Hypothalamus (tissue), 51 donors: Measurements from ENCODE around the gene GPD1L.
"Not testable (repeated sequence)": the region's sequence is repeated elsewhere in the genome, so short reads cannot be mapped to it uniquely, and the experiment has no call there.

Source experiments
- DNase-seq, 51 donors: peaks; one replicate each; lab custom pipeline; 2025; lab: John Stamatoyannopoulos, UW

GPD1L gene

DNA sequence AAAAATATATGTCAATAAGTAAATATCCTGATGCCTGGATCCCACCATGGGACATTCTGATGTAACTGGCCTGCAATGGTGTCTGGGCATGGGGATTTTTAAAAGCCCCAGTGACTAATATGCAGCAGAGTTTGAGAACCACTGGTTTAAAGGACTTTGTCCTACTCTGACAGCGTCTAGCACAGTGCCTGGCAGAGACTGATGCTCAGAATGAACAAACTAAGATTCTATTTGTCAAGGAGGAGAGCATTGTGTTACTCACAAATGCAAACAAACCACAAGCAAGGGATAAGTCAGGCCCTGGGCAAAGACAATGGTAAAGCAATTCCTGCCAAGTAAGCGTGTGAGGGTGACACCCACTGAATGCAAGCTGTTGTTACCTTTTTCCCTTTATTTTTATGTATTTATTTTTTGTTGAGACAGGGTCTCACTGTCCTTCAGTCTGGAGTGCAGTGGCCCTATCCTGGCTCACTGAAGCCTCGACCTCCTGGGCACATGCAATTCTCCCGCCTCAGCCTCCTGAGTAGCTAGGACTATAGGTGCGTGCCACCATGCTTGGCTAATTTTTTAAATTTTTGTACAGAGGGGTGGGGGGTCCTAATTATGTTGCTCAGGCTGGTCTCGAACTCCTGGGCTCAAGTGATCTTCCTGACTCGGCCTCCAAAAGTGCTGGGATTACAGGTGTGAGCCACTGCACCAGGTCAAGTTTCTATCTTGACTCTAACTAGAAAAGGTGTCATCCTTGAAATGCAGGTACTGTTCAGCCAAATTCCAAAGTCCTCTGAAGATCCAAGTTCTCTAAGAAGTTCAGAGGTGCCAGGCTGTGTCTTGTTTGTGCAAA lies 909 bp upstream of the GPD1L start:
- no peak for DNase-seq

DNA sequence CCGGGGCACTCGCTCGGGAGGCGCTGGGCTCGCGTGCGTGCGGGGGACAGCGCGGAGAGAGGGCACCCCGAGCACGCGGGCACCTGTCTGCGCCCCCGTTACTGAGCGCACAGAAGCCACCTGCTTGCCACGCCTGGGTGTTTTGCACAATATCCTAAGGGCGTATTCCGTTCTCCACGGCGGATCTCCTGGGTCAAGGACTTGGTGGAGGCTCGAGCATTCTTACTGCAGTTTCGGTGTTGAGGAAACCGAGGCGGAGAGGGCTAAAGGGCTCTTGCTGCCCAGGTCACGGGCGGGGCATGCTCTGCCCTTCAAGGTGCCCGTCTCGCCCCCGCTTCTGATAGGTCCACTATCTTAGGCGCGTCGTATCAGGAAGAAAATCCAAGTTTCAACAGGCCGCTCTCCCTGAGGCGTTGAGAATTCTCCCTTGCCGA lies 526 bp downstream of the GPD1L start:
- peak in 18 of 51 donors; percentile 5 to 54 (median 30) for DNase-seq

- not testable (repeated sequence) for DNase-seq
Measured at GRCh38 chr3:32108224-32108623, 1.8 kb downstream of the GPD1L start.

DNA sequence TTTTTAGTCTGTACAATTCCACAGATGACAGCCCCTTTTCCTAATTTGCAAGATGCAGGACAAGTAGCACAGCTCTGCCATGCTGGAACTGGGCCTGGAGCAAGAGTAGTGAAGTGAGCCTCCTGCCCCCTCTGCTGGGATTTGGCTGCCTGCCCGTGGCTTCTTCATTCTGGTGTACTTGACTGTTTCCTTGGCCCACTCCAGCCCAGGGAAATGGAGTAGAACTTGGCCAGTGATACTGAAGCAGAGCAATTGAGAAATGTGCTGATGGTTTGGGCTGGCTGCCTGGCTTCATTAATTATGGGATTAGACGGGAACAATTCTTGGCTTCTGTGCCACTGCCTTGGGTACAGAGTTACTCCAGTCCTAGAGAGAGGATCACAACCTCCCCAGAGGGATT lies 2.8 kb downstream of the GPD1L start:
- DNase-seq: peak; percentile 4 to 91 (median 71)

- DNase-seq: no peak
Measured at GRCh38 chr3:32110233-32110760, 3.9 kb downstream of the GPD1L start.

DNA sequence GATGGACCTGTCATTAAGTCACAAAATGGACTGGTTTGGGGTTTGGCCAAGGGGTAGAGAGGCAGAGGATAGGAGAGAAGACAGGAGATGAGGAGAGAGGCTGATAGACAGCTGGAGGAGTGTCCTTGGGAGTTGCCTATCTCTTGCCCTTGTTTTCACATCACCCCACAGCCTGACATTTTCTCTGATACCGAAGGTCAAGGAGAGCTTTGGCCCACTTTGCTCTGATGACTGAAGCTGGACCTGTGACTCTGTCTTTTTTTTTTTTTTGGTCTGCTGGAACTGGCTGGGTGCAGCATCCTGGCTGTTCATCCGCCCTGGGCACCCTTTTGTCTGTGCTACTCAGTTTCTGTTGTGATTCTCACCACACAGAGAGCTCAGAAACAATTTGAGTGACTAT lies 5.1 kb downstream of the GPD1L start:
- DNase-seq: no peak

DNA sequence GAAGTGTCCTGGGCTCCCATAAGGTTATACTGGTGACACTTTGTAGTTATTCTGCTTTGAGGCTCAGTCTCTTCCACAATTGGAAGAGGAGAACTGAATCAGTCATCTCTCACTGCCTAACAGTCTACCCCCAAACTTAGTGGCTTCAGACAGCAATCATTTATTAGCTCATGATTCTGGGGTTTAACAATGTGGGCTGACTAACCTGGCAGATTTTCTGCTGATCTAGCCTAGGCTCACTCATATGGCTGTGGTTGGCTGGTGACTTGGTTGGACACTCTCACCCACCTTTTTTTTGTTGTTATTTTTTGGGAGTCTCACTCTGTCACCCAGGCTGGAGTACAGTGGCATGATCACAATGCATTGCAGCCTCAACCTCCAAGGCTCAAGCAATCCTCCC lies 7.1 kb downstream of the GPD1L start:
- no peak for DNase-seq

GRCh38 chr3:32113981-32114545 lies 7.6 kb downstream of the GPD1L start:
- no peak for DNase-seq

DNA sequence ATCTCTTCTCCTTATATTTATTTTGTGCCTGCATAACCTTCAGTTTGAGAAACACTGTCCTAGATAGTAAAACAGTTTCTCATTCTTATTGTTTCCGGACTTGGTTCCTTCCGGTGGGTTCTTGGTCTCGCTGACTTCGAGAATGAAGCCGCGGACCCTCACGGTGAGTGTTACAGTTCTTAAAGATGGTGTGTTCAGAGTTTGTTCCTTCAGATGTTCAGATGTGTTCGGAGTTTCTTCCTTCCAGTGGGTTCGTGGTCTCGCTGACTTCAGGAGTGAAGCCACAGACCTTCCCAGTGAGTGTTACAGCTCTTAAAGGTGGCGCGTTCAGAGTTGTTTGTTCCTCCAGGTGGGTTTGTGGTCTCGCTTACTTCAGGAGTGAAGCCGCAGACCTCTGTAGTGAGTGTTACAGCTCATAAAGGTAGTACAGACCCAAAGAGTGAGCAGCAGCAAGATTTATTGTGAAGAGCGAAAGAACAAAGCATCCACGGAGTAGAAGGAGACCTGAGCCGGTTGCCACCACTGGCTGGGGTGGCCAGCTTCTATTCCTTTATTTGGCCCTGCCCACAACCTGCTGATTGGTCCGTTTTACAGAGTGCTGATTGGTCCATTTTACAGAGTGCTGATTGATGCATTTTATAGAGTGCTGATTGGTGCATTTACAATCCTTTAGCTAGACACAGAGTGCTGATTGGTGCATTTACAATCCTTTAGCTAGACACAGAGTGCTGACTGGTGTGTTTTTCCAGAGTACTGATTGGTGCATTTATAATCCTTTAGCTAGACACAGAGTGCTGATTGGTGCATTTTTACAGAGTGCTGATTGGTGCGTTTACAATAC lies 8.3 kb downstream of the GPD1L start:
- DNase-seq: not testable (repeated sequence)

- no peak for DNase-seq
Measured at GRCh38 chr3:32117320-32117719, 10.9 kb downstream of the GPD1L start.

- no peak for DNase-seq
Measured at GRCh38 chr3:32118215-32118614, 11.8 kb downstream of the GPD1L start.

DNA sequence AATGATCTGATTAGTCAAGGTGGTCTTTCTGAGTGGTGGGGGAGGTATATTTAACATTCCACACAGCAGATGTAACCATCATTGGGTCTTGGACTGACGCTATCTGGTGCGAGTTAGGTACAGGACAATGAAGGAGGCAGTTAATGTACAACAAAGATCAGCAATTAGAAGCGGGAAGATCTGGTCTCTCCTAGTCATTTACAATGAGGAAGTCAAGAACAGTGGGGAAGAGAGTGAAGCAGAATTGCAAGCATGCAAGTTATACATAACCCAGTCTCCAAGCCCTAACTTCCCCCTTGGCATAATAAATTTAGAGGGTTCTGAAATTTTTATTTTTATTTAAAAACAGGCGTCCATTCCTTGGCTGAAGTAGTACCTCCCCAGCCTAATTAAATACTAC lies 14.1 kb downstream of the GPD1L start:
- DNase-seq: no peak

DNA sequence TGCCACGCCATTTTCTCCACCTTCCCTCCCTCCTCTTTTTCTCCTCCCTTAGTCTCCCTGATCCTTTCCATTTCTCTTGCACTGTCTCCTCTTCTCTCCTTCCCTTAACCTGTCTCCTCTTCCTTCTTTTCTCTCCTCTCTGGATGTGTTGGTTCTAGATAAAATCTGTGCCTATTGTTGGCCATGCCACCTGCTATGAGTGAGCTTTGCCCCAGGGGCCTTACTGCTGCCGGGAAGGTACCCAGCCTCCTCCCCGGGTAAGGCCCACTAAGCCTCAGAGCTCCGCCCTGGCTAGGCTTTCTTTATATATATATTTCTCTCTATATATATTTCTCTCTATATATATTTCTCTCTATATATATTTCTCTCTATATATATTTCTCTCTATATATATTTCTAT lies 14.7 kb downstream of the GPD1L start:
- DNase-seq: no peak

- DNase-seq: no peak
Measured at GRCh38 chr3:32123620-32124019, 17.2 kb downstream of the GPD1L start.

DNA sequence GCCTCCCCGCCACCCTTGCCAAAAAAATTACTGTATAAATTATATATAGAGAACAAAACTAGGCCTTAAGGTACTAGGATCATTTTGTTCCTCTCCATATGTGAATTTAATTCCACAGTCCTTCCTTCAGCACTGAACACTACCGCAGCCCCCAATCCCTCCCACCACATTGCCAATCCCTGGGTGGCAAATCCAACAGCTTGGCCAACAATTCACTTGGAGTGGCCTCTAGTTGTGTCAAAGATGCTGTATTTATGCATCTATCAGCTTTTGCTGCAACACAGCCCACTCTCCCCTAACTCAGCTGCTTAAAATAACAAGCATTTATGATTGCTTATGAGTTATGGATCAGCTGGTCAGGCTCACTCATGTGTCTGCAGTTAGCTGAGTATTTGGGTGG lies 18.6 kb downstream of the GPD1L start:
- DNase-seq: no peak

DNA sequence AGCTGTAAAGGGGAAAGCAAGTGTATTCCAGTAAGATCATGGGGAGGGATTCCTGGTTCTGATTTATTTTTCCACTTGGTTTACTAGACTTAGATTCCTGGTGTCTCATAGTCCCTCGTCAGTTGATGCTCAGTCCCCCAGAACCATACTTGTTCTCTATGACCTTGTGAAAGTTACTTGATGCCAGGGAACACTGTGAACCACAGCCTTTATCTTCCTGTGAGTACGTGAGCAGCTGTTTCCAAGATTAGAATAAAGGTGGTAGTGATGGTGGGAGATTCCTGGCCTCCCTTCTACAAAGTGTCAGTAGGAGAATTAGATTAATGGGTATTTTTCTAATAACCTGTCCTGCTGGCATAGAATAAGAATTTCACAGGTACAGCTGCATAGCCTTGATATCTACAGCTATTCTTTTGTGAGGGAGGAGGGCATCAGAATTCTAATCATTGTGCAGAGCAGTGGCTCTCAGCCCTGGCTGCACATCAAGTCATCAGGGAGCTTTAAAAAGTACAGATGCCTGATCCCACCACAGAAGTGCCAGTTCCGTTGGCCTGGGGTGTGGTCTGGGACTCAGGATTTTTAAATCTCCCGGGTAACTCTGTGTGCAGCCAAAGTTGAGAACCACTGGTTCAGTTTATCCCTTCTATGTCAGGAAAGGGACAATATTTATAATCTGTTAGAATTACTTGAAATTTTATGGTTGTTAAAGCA lies 20.0 kb downstream of the GPD1L start:
- DNase-seq: no peak

- DNase-seq: no peak
Measured at GRCh38 chr3:32127219-32127826, 20.9 kb downstream of the GPD1L start.

DNA sequence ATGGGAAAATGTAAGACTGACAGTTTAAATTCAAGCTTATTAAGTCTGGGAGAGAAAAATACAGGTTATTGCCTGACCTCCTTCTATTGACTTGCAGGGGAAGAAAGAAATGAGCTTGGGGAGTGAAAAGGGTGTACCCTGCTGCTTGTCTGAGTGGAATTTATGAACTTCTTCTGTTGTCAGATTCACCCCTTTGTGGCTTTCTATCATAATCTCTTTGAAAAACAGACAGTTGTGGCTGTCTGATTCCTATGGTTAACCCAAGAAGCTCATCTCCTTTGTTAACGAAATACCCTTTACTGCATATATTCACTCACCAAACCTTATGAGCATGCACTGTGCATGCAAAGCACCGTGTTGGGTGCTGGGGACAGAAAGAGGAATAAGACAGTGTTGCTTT lies 22.5 kb downstream of the GPD1L start:
- no peak for DNase-seq

GRCh38 chr3:32129832-32130231 lies 23.4 kb downstream of the GPD1L start:
- no peak for DNase-seq

DNA sequence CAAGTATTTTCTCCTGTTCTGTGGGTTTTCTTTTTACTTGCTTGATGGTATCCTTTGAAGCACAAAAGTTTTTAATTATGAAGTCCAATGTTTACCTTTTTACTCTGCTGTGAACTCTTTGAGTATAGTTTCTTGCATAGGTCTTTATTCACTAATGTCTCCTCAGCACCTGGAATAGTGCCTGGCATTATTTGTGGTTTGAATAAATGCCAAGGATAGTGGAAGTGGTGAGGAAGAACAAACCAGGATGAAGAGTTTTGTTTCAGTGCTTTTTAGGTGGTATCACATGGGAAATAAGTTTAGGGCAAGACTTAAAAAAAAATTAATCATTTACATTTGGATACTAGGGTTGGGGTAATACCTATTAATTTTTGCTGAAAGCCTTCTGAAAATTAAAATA lies 25.7 kb downstream of the GPD1L start:
- no peak for DNase-seq
